NCI-H1930 (cell line): ENCODE measurements around the gene PCDHA1.
"Not testable (repeated sequence)": the region's sequence is repeated elsewhere in the genome, so short reads cannot be mapped to it uniquely, and the experiment has no call there.

ENCODE experiments used
- DNase-seq, 2 experiments: peaks; one replicate each; lab custom pipeline; 2025; lab: John Stamatoyannopoulos, UW

PCDHA1 gene

GRCh38 chr5:140785905-140786686, at the start of gene PCDHA1:
Gene PCDHA1 (plus strand): TSS chr5:140786140.
- DNase-seq: no peak

- DNase-seq: no peak
Observed at GRCh38 chr5:140737486-140737885, 48.5 kb upstream of the PCDHA1 start.

DNA sequence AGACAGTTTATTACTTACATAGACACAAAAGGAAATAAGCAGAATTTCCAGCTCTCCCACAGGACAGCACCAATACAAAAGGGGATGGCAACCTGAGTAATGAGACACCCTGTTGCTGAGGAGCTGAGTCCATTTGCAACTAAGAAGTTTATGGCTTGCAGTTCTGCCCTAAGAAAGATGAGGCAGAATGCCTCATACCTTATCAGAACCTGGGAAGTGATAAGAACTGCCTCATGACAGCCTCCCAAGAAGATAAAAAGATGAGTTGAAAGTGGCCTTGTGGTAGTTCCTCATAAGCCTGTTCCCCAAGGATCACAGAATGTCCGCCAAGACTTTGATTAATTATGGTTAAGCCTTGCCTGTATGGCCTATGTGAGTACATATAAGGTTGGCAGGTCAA, 44.0 kb upstream of the PCDHA1 start:
- DNase-seq: no peak

DNA sequence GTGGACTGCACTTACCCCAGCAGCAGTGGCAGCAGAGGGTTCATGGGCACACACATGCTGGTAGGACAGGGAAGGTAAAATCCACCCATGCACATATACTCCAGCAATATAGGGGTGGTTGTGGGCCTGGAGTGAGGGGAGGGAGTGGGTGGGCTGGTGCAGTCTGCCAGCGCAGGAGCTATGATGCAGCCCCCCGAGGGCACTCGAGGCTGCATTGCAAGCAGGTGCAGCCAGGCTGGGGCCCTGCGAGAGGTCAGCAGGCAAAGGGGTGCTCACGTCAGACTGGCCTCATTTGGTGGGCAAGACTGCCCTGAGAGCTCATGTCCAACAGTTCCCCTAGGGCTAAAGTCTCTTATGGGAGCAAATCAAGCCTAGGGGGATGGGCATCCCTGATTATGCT, 32.4 kb upstream of the PCDHA1 start:
- DNase-seq: no peak

GRCh38 chr5:140764177-140764973, 21.6 kb upstream of the PCDHA1 start:
- no peak for DNase-seq

- DNase-seq: no peak
Observed at GRCh38 chr5:140767444-140767843, 18.5 kb upstream of the PCDHA1 start.

DNA sequence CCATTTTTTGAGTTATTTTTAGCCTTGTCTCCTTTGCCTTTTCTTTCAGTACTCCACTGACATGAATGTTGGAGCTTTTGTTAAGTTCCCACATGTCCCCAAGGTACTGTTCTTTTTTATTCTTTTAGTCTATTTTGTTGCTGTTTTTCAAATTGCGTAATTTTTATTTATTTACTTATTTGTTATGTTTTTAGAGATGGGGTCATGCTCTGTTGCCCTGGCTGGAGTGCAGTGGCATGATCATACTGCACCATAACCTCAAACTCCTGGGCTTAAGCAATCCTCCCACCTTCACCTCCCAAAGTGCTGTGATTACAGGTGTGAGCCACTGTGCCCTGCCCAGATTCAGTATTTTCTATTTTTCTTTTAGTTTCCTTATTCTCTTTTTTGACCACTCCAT, 5.4 kb upstream of the PCDHA1 start:
- no peak for DNase-seq

GRCh38 chr5:140787422-140787821, 1.5 kb downstream of the PCDHA1 start:
- not testable (repeated sequence) for DNase-seq

- DNase-seq: not testable (repeated sequence)
Observed at GRCh38 chr5:140787849-140788504, 2.0 kb downstream of the PCDHA1 start.

DNA sequence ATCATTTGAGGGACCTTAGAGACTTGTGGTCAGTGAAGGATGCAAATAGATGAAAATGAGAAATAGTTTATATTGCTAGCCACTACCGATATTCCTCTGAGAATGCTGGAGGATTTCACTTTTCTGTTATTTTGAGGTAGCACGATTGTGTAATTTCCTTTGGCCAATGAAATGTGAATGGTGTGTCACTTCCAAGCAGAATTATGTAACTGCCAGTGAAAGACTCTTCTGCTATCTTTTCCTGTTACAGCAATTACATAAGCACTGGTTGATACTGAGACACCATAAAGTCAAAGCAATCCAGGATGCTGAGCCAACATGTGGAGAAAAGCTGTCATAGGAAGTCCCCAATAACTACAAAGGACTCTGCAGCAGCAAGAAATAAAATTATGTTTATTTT, 5.1 kb downstream of the PCDHA1 start:
- no peak for DNase-seq

GRCh38 chr5:140794595-140795258, 8.8 kb downstream of the PCDHA1 start, which contains the start of gene PCDHA2:
Gene PCDHA2 (plus strand): TSS chr5:140794852.
- DNase-seq: peak; percentile 37 to 42

GRCh38 chr5:140795259-140795641, 9.3 kb downstream of the PCDHA1 start:
- peak; percentile 36 to 53 for DNase-seq

DNA sequence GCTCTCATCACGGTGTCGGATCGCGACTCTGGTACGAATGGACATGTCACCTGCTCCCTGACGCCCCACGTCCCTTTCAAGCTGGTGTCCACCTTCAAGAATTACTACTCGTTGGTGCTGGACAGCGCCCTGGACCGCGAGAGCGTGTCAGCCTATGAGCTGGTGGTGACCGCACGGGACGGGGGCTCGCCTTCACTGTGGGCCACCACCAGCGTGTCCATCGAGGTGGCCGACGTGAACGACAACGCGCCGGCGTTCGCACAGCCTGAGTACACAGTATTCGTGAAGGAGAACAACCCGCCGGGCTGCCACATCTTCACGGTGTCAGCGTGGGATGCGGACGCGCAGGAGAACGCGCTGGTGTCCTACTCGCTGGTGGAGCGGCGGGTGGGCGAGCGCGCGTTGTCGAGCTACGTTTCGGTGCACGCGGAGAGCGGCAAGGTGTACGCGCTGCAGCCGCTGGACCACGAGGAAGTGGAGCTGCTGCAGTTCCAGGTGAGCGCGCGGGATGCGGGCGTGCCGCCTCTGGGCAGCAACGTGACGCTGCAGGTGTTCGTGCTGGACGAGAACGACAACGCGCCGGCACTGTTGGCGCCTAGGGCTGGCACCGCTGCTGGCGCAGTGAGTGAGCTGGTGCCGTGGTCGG, 10.3 kb downstream of the PCDHA1 start:
- DNase-seq: not testable (repeated sequence)

- DNase-seq: no peak
Observed at GRCh38 chr5:140796718-140797095, 10.8 kb downstream of the PCDHA1 start.

- no peak for DNase-seq
Observed at GRCh38 chr5:140800816-140801493, 15.0 kb downstream of the PCDHA1 start, which contains the start of gene PCDHA3. Gene PCDHA3 (plus strand): TSS chr5:140801057.

GRCh38 chr5:140801494-140801841, 15.5 kb downstream of the PCDHA1 start:
- DNase-seq: no peak

- not testable (repeated sequence) for DNase-seq
Observed at GRCh38 chr5:140802381-140802780, 16.4 kb downstream of the PCDHA1 start.

GRCh38 chr5:140802781-140803271, 16.9 kb downstream of the PCDHA1 start:
- DNase-seq: no peak

DNA sequence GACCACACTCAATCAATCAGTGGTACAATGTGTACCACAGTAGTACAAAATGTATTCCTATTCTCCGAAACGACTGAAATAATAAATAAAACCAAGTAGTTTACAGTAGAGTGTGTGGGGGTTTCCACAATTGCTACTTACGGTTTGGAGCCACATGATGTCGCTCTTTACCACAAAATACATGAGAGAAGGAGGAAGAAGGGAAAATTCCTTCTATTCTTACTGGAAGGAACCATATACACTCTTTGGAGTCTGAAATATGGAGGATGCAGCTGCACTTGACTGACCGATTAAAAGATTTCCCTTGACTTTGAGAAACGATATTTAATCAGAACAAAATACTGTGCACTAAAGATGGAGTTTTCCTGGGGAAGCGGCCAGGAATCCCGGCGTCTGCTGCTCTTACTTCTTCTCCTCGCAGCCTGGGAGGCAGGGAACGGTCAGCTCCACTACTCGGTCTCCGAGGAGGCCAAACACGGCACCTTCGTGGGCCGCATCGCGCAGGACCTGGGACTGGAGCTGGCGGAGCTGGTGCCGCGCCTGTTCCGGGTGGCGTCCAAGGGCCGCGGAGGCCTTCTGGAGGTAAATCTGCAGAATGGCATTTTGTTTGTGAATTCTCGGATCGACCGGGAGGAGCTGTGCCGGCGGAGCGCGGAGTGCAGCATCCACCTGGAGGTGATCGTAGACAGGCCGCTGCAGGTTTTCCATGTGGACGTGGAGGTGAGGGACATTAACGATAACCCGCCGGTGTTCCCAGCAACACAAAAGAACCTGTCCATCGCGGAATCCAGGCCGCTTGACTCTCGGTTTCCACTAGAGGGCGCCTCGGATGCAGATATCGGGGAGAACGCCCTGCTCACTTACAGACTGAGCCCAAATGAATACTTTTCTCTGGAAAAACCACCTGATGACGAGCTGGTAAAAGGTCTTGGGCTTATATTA, 21.2 kb downstream of the PCDHA1 start, which contains the start of gene PCDHA4:
PCDHA4 (plus strand) TSS at position 235 of the 942 bp plus-strand sequence.
- no peak for DNase-seq
